Measurements from ENCODE around the gene UBE2E3.

- TF ChIP-seq CTCF (IDR thresholded peaks at IDR 0.05) (no peak), POLR2A (IDR thresholded peaks at IDR 0.05) (no peak)
These were observed 25.4 kb downstream of the UBE2E3 start for GRCh38 chr2:181005809-181006208.
